ENCODE data around the gene CEP20. TPM values are rescaled to one million over a fixed set of nuclear protein-coding genes. Genes with fewer than 3 reads are reported as not detected.

The CEP20 gene
- total and polyA plus RNA-seq, 2 of the 8 experiments (the other 6 are each of a cell fraction or from before 2014, with no cell fraction given) = 16.2 to 49.0 TPM

- TF ChIP-seq CEBPB (IDR thresholded peaks at IDR 0.05; ENCODE audit: low read depth, low read length) = no peak
- no peak for TF ChIP-seq CHD2 (IDR thresholded peaks at IDR 0.05; ENCODE audit: low read length)
- TF ChIP-seq POLR2AphosphoS5 (IDR thresholded peaks at IDR 0.05; ENCODE audit: low read depth, low read length) = no peak
- TF ChIP-seq SUZ12 (IDR thresholded peaks at IDR 0.05; ENCODE audit: low read length) = no peak
- TF ChIP-seq, protein P1, sequence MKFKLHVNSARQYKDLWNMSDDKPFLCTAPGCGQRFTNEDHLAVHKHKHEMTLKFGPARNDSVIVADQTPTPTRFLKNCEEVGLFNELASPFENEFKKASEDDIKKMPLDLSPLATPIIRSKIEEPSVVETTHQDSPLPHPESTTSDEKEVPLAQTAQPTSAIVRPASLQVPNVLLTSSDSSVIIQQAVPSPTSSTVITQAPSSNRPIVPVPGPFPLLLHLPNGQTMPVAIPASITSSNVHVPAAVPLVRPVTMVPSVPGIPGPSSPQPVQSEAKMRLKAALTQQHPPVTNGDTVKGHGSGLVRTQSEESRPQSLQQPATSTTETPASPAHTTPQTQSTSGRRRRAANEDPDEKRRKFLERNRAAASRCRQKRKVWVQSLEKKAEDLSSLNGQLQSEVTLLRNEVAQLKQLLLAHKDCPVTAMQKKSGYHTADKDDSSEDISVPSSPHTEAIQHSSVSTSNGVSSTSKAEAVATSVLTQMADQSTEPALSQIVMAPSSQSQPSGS (IDR thresholded peaks at IDR 0.05; ENCODE audit: low read length) = no peak
- TF ChIP-seq EP300 (IDR thresholded peaks at IDR 0.05; ENCODE audit: borderline replicate concordance in 1 of 2, low read depth in 2 of 2, low read length in 2 of 2) = no peak
- 0 out of 2 replicates have a peak, but pooled peaks have one; percentile 34 for TF ChIP-seq RBBP5 (IDR thresholded peaks at IDR 0.05; ENCODE audit: borderline replicate concordance, low read depth, low read length)
- TF ChIP-seq POU5F1 (IDR thresholded peaks at IDR 0.05; ENCODE audit: low read depth, low read length) = no peak
- TF ChIP-seq KDM5A (IDR thresholded peaks at IDR 0.05; ENCODE audit: low read length) = no peak
- no peak for TF ChIP-seq JUND (IDR thresholded peaks at IDR 0.05; ENCODE audit: low read length)
- TF ChIP-seq ZNF274 (IDR thresholded peaks at IDR 0.05; ENCODE audit: borderline replicate concordance, extremely low read depth, low read length) = no peak
- TF ChIP-seq CBX8 (IDR thresholded peaks at IDR 0.05; ENCODE audit: borderline replicate concordance, low read depth, low read length) = no peak
- TF ChIP-seq GTF2F1 (IDR thresholded peaks at IDR 0.05; ENCODE audit: borderline replicate concordance, low read depth, low read length) = no peak
- peak; percentile 4 for TF ChIP-seq RNF2 (IDR thresholded peaks at IDR 0.05; ENCODE audit: borderline replicate concordance, low read depth, low read length, missing control alignments, poor library complexity, severe bottlenecking)
- peak; percentile 50 for TF ChIP-seq SAP30 (IDR thresholded peaks at IDR 0.05; ENCODE audit: insufficient read depth, insufficient replicate concordance, low read length)
- TF ChIP-seq SIX5 (IDR thresholded peaks at IDR 0.05; ENCODE audit: low read depth, low read length) = no peak
- no peak for TF ChIP-seq TCF12 (IDR thresholded peaks at IDR 0.05; ENCODE audit: low read depth, low read length)
- TF ChIP-seq E2F6 (IDR thresholded peaks at IDR 0.05) = no peak
- peak; percentile 59 for TF ChIP-seq PHF8 (conservative IDR thresholded peaks at IDR 0.05; ENCODE audit: low read depth, low read length)
- peak; percentile 80 for TF ChIP-seq TEAD4 (IDR thresholded peaks at IDR 0.05; ENCODE audit: low read depth, low read length)
- TF ChIP-seq MAX (IDR thresholded peaks at IDR 0.05) = no peak
These were observed 30.5 kb downstream of the CEP20 start (continued) for GRCh38 chr16:15857724-15858560.
